VCaP (cell line): ENCODE measurements around the gene TOP1.

Experiments used
- H3K27ac ChIP-seq: fragments of 450-650 bp; 2 replicates; pipeline ENCODE4 v1.5.1; 2017
- CTCF ChIP-seq: fragments of 450-650 bp; conservative IDR thresholded peaks from 2 replicates; pipeline ENCODE4 v1.5.1; 2017; ENCODE audit warnings: mild to moderate bottlenecking, moderate library complexity

Gene TOP1

DNA sequence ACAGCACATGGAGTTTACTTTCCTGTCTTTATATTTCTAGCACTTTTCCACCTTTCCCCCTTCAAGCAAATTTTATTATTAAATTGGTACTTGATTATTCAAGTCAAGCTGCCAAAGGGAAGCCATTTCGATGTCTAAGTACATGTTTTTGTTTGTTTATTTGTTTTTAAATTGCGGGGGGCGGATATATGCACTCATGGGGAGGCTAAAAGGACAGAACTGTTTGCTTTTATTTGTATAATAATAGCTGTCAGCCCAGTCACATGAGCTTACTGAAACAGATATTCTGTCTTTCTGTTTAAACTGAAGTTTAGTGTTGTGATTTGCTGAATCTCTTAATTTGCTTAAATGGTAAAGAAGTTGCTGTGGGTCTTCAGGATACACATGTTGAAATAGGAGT is 59.2 kb downstream of the TOP1 start:
- no peak for TF ChIP-seq CTCF
- peak overlapping the region; percentile 86 for H3K27ac ChIP-seq

- TF ChIP-seq CTCF: no peak
- H3K27ac ChIP-seq: peak overlapping the region; percentile 86
Measured at GRCh38 chr20:41089555-41089954, 60.9 kb downstream of the TOP1 start.

GRCh38 chr20:41091927-41092326 is 63.3 kb downstream of the TOP1 start:
- TF ChIP-seq CTCF: no peak

DNA sequence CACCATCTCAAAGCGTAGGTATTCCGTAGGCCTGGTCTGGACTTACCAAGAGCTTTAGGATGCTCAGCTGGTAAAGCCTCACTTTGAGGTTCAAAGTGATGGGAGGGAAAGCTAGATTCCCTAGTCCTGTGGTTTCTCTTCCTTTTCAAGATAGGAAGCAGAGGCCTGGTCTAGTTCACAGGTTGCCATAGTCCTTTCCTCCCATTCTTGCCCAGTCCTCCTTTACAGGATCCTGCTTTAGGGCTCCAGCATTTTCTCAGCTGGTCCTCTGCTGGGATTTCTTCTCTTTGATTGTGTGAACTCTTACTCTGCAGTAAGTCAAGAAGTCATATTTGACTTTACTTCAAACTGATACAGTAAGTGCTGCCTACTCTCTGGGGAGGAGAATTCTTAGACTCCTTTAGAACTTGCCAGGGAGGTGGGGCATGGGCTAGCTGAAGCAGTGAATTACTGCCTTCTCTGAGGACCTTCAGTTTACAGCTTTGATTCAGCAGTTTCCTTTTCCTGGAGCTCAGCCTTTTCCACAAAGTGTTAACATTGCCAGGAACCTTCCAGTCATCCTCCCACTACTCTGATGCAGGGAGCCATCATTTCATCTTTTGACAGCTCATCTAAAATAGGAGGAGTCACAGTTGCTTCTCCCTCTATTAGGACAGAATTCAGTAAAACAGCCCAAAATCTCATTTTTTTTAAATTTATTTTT is 65.9 kb downstream of the TOP1 start:
- TF ChIP-seq CTCF: no peak
- H3K27ac ChIP-seq: peak overlapping the region; percentile 12; the same call in 1 of the 2 replicates

More at GRCh38 chr20:41091927-41092326, 63.3 kb downstream of the TOP1 start:
- H3K27ac ChIP-seq: peak overlapping the region; percentile 86

DNA sequence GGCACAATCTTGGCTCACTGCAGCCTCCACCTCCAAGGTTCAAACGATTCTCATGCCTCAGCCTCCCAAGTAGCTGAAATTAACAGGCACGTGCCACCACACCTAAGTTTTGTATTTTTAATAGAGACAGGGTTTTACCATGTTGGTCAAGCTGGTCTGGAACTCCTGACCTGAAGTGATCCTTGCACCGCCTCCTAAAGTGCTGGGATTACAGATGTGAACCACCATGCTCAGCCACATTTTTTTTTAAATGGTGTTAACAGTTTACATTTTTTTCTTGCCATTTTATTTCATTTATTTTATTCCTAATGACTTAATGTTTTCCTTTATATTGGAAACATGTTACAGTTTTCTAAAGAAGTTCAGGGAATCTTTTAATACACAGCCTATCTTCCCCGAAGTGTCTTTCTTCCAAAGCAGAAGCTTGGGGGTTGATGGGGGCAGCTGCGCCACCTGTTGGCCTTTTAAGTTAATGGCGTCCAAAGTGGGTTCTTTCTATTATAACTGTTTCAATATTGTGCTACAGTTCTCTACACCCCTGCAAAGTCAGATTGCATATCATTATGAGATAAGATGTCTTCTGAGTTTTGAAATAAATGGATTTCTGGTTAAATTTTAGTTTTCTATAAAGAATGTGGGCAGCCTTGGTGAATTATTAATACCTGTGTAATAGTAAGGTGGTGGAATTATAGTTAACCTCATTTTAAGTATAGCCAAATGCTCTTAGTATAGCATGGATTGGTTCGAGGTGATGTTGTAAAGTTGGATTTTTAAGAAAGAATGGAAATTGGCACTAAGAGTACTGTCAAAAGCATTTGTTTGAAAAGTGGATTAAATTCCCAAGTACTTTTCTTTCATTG is 66.7 kb downstream of the TOP1 start:
- TF ChIP-seq CTCF: peak; percentile 98
- peak overlapping the region; percentile 12; the same call in 1 of the 2 replicates for H3K27ac ChIP-seq

DNA sequence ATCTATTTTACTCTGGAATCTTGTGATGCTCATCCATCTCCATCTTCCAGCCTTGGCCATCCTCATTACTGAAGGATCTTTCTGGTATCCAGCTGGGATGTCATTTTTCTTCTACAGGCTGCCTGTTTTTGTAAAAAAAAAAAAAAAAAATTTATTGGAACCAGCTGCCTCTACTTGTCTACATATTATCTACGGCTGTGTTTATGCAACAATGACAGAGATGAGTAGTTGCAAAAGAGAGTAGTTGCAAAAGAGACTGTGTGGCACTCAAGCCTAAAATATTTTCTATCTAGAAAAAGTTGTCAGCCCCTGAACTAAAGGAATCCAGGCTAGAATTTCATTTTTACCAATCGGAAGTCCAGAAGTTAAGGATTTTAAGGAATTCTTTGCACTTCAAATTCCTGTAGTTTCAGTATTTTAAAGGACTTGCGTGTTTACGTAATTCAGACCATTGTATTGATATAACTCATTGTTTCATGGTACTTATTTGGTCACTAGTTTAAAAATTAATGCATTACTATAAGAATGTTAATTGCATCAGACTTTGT is 70.2 kb downstream of the TOP1 start:
- no peak for TF ChIP-seq CTCF
- H3K27ac ChIP-seq: peak overlapping the region; percentile 77

DNA sequence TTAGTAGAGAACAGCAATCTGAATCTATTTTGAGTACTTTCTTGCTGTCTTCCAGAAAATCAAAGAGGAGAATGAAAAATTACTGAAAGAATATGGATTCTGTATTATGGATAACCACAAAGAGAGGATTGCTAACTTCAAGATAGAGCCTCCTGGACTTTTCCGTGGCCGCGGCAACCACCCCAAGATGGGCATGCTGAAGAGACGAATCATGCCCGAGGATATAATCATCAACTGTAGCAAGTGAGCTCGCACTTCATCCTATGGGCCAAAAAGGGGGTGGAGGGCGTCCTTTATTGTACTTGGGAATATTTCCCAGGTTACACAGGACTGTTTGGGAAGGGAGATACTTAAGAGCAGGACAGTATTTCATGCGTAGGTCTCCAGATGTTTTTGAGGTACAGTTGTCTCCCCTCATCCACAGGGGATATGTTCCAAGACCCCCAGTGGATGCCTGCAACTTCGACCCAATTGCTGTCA is 71.4 kb downstream of the TOP1 start:
- peak overlapping the region; percentile 77 for H3K27ac ChIP-seq

More for the DNA sequence above, 71.4 kb downstream of the TOP1 start:
- TF ChIP-seq CTCF: no peak
